ENCODE results near the gene SAPCD2. TPM values are rescaled to one million over a fixed set of nuclear protein-coding genes. Genes with fewer than 3 reads are reported as not detected.
A peak's percentile ranks its signal among the peaks of the same experiment; 100 is the strongest.

Gene SAPCD2
- total RNA-seq, 1 experiment from 2014 or later: 15.7 TPM

GRCh38 chr9:137039611-137040366 lies 30.6 kb downstream of the SAPCD2 start:
- TF ChIP-seq CTCF (IDR thresholded peaks at IDR 0.05; ENCODE audit: unreplicated experiment): no peak
- no peaks in the 10 kb centered on the region for H3K9me3 Mint-ChIP-seq (ENCODE audit: unreplicated experiment)
- intact Hi-C loops (cut with micrococcal nuclease): loop anchor here (10.0 kb wide), 1 partner anchor 185 kb away; the partner anchor contains the start of genes CYSRT1, RNF208 and RNF224
- H3K27me3 Mint-ChIP-seq (ENCODE audit: insufficient read depth, unreplicated experiment): no peaks in the 10 kb centered on the region
- H3K4me1 Mint-ChIP-seq (ENCODE audit: insufficient read depth, unreplicated experiment): no peaks in the 10 kb centered on the region
- no peak overlapping the region for H3K4me3 Mint-ChIP-seq (ENCODE audit: unreplicated experiment)
- ChIA-PET CTCF (interaction anchor here (3.1 kb wide), 1 partner anchor 11 kb away, joined by 16 read pairs; no protein-coding TSS in a partner anchor), POLR2A (interaction anchor here (1.1 kb wide), 1 partner anchor 21 kb away, joined by 3 read pairs; no protein-coding TSS in a partner anchor)
- DNase-seq (ENCODE audit: unreplicated experiment): no peak
- no peak overlapping the region for H3K27ac Mint-ChIP-seq (ENCODE audit: low read depth, unreplicated experiment)
- H3K36me3 Mint-ChIP-seq (ENCODE audit: insufficient read depth, unreplicated experiment): peaks cover 17% of the 10 kb centered on the region
- BruUV-seq (replicated peaks): TSS peak; percentile 60

- H3K27ac Mint-ChIP-seq (ENCODE audit: low read depth, unreplicated experiment): no peak overlapping the region
- TF ChIP-seq CTCF (IDR thresholded peaks at IDR 0.05; ENCODE audit: unreplicated experiment): no peak
- peaks cover 17% of the 10 kb centered on the region for H3K36me3 Mint-ChIP-seq (ENCODE audit: insufficient read depth, unreplicated experiment)
- ChIA-PET POLR2A (interaction anchor here (1.1 kb wide), 1 partner anchor 21 kb away, joined by 3 read pairs; no protein-coding TSS in a partner anchor), CTCF (interaction anchor here (0.7 to 3.1 kb wide), 2 partner anchors 10 to 24 kb away, joined by 4 to 16 read pairs; no protein-coding TSS in a partner anchor)
- H3K27me3 Mint-ChIP-seq (ENCODE audit: insufficient read depth, unreplicated experiment): no peaks in the 10 kb centered on the region
- DNase-seq (ENCODE audit: unreplicated experiment): no peak
- H3K4me3 Mint-ChIP-seq (ENCODE audit: unreplicated experiment): no peak overlapping the region
- no peaks in the 10 kb centered on the region for H3K4me1 Mint-ChIP-seq (ENCODE audit: insufficient read depth, unreplicated experiment)
- no TSS peak for BruUV-seq (replicated peaks)
- intact Hi-C loops (cut with micrococcal nuclease): no loop called here
- H3K9me3 Mint-ChIP-seq (ENCODE audit: unreplicated experiment): no peaks in the 10 kb centered on the region
Observed at GRCh38 chr9:137038916-137039315, 31.4 kb downstream of the SAPCD2 start.

- ChIA-PET POLR2A (interaction anchor here (0.6 kb wide), 1 partner anchor 154 kb away, joined by 3 read pairs; no protein-coding TSS in a partner anchor), CTCF (interaction anchor here (0.6 to 3.1 kb wide), 8 partner anchors 8 to 583 kb away, joined by 3 to 27 read pairs (median 4); partner anchors contain the start of gene NPDC1)
- no peaks in the 10 kb centered on the region for H3K9me3 Mint-ChIP-seq (ENCODE audit: unreplicated experiment)
- H3K27ac Mint-ChIP-seq (ENCODE audit: low read depth, unreplicated experiment): no peak overlapping the region
- BruUV-seq (replicated peaks): no TSS peak
- DNase-seq (ENCODE audit: unreplicated experiment): no peak
- H3K36me3 Mint-ChIP-seq (ENCODE audit: insufficient read depth, unreplicated experiment): peaks cover 14% of the 10 kb centered on the region
- H3K4me3 Mint-ChIP-seq (ENCODE audit: unreplicated experiment): no peak overlapping the region
- intact Hi-C loops (cut with micrococcal nuclease): no loop called here
- no peaks in the 10 kb centered on the region for H3K4me1 Mint-ChIP-seq (ENCODE audit: insufficient read depth, unreplicated experiment)
- no peaks in the 10 kb centered on the region for H3K27me3 Mint-ChIP-seq (ENCODE audit: insufficient read depth, unreplicated experiment)
- no peak for TF ChIP-seq CTCF (IDR thresholded peaks at IDR 0.05; ENCODE audit: unreplicated experiment)
Observed at GRCh38 chr9:137037483-137037882, 32.9 kb downstream of the SAPCD2 start.

- no peak for TF ChIP-seq CTCF (IDR thresholded peaks at IDR 0.05; ENCODE audit: unreplicated experiment)
Observed at GRCh38 chr9:137037035-137037434, 33.3 kb downstream of the SAPCD2 start.

More at GRCh38 chr9:137037035-137037434, 33.3 kb downstream of the SAPCD2 start:
- no peak for DNase-seq (ENCODE audit: unreplicated experiment)
- H3K9me3 Mint-ChIP-seq (ENCODE audit: unreplicated experiment): no peaks in the 10 kb centered on the region
- no peak overlapping the region for H3K27ac Mint-ChIP-seq (ENCODE audit: low read depth, unreplicated experiment)
- POLR2A ChIA-PET: interaction anchor here (0.6 kb wide), 1 partner anchor 153 kb away, joined by 3 read pairs; no protein-coding TSS in a partner anchor
- peaks cover 11% of the 10 kb centered on the region for H3K36me3 Mint-ChIP-seq (ENCODE audit: insufficient read depth, unreplicated experiment)
- H3K4me1 Mint-ChIP-seq (ENCODE audit: insufficient read depth, unreplicated experiment): no peaks in the 10 kb centered on the region
- CTCF ChIA-PET: interaction anchor here (0.6 to 3.1 kb wide), 11 partner anchors 8 to 258 kb away, joined by 3 to 27 read pairs (median 4); partner anchors contain the start of genes CYSRT1, NPDC1 and SSNA1
- intact Hi-C loops (cut with micrococcal nuclease): no loop called here
- no peaks in the 10 kb centered on the region for H3K27me3 Mint-ChIP-seq (ENCODE audit: insufficient read depth, unreplicated experiment)
- no peak overlapping the region for H3K4me3 Mint-ChIP-seq (ENCODE audit: unreplicated experiment)
- BruUV-seq (replicated peaks): no TSS peak

Data from MCF 10A (cell line).